Mucosa of rectum (tissue), 2 donors: Measurements from ENCODE around the gene LRRC1.

Experiments used
- H3K27ac ChIP-seq, 2 donors: one replicate each; pipeline ENCODE4 v1.7.0; 2013; ENCODE audit warnings: inconsistent platforms in 2 of 2, low read depth in 2 of 2, low read length in 2 of 2
- H3K27me3 ChIP-seq, 2 donors: one replicate each; pipeline ENCODE4 v1.7.0; 2013; ENCODE audit warnings: low read length in 2 of 2; ENCODE audit not compliant: control insufficient read depth in 2 of 2, insufficient read depth in 2 of 2
- H3K36me3 ChIP-seq, 2 donors: one replicate each; pipeline ENCODE4 v1.7.0; 2013; ENCODE audit warnings: low read length in 2 of 2; ENCODE audit not compliant: control insufficient read depth in 2 of 2, insufficient read depth in 2 of 2
- H3K4me1 ChIP-seq, 2 donors: one replicate each; pipeline ENCODE4 v1.7.0; 2013; ENCODE audit warnings: low read length in 2 of 2, mild to moderate bottlenecking in 1 of 2; ENCODE audit not compliant: control insufficient read depth in 2 of 2, insufficient read depth in 2 of 2
- H3K4me3 ChIP-seq, 2 donors: one replicate each; pipeline ENCODE4 v1.7.0; 2013; ENCODE audit warnings: low read length in 2 of 2
- H3K9ac ChIP-seq, 2 donors: one replicate each; pipeline ENCODE4 v1.7.0; 2013; ENCODE audit warnings: low read length in 2 of 2, low read depth in 1 of 2, mild to moderate bottlenecking in 1 of 2
- H3K9me3 ChIP-seq, 2 donors: one replicate each; pipeline ENCODE4 v1.7.0; 2013; ENCODE audit warnings: low read length in 2 of 2; ENCODE audit not compliant: control insufficient read depth in 2 of 2
- donor health status: healthy.
- donor health status: Normal muscosa, but diverticular disease.

The LRRC1 gene

DNA sequence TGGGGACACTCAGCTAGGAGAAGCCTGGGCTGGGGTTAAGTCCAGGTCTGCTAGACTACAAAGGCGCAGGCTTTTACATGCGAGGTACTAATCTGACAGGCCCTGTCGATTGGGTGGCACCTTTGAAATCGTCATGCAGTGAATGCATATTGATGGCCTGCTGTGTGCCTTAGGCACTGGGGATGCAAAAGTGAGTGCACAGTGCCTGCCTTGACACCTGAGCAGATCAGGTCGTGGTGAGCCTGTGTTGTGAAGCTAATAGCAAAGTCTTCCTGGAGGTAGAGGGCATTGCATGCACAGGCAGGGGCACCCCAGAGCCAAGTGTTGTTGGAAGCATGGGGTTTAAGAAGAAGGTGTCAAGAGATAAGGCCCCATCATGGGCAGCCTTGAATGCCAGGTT, 16.9 kb downstream of the LRRC1 start:
- no peaks in the 10 kb centered on the region for H3K9me3 ChIP-seq
- H3K36me3 ChIP-seq: no peaks in the 10 kb centered on the region
- no peak overlapping the region for H3K9ac ChIP-seq
- H3K4me1 ChIP-seq: peaks cover 28% of the 10 kb centered on the region in 2 donors
- no peak overlapping the region for H3K4me3 ChIP-seq
- peak overlapping the region; percentile 55 to 56 for H3K27ac ChIP-seq
- H3K27me3 ChIP-seq: no peaks in the 10 kb centered on the region

DNA sequence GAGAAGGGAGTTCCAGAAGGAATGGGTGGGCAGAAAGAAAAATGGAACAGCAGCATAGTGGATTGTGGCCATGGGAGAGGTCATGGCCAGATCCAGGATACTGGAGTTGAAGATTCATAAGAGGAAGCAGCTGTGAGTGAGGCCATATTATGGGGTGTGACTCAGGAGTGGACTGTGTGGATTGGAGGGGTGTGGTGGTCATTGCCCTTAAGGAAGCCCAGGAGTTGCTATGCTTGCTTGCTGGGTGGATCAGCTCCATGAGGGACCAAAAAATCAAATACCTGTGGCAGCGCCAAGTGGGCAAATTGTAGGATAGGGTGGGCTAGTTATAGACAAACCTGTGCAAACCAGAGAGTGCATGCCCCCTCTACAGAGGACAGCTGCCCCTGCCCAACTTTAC, 18.3 kb downstream of the LRRC1 start:
- Histone ChIP-seq H3K27ac (peak overlapping the region; percentile 73 to 80), H3K9me3 (no peaks in the 10 kb centered on the region), H3K9ac (no peak overlapping the region), H3K4me1 (peaks cover 28% of the 10 kb centered on the region in 2 donors), H3K4me3 (no peak overlapping the region), H3K27me3 (no peaks in the 10 kb centered on the region), H3K36me3 (no peaks in the 10 kb centered on the region)

DNA sequence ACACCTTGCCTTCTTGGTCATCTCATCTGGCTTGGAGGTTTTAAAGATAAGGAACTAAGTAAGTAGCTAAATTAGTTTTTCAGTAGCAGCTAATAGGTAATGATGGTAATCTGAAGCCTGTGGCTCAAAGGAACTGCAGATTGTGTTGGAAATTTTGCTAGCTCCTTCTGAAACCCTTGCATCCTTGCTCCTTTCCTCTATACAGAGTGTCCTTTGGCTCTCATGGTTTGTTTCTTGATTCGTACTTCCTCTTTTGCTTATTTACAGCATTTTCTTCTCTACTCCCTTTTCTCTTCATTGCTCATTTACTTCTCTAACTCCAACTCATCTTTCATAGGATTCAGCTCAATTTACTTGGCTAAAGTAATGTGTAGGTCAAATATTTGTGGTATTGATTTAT, 19.0 kb downstream of the LRRC1 start:
- no peaks in the 10 kb centered on the region for H3K9me3 ChIP-seq
- H3K27ac ChIP-seq: peak overlapping the region; percentile 73 to 80
- peaks cover 28% of the 10 kb centered on the region in 2 donors for H3K4me1 ChIP-seq
- H3K36me3 ChIP-seq: no peaks in the 10 kb centered on the region
- H3K9ac ChIP-seq: no peak overlapping the region
- H3K4me3 ChIP-seq: no peak overlapping the region
- H3K27me3 ChIP-seq: no peaks in the 10 kb centered on the region

DNA sequence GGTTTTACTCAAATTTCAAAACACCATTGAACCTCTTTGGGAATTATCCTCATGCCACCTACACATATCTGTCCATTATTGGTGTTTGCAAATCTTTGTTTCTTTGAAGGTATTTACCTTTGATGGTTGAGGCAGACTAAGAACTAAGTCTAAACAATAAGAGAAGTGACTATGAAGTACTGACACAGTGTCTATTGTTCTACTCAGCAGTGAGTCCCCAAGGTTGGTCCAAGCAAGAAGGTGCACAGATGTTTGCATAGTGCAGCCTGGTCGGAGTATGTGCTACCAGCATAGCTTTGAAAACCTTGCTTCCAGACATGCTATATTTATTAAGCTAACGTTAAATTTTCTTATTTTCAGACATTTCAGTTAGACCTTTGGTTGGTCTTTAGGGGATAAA, 19.5 kb downstream of the LRRC1 start:
- Histone ChIP-seq H3K4me3 (no peak overlapping the region), H3K36me3 (no peaks in the 10 kb centered on the region), H3K4me1 (peaks cover 28% of the 10 kb centered on the region in 2 donors), H3K27me3 (no peaks in the 10 kb centered on the region), H3K9ac (no peak overlapping the region), H3K27ac (no peak overlapping the region), H3K9me3 (no peaks in the 10 kb centered on the region)

DNA sequence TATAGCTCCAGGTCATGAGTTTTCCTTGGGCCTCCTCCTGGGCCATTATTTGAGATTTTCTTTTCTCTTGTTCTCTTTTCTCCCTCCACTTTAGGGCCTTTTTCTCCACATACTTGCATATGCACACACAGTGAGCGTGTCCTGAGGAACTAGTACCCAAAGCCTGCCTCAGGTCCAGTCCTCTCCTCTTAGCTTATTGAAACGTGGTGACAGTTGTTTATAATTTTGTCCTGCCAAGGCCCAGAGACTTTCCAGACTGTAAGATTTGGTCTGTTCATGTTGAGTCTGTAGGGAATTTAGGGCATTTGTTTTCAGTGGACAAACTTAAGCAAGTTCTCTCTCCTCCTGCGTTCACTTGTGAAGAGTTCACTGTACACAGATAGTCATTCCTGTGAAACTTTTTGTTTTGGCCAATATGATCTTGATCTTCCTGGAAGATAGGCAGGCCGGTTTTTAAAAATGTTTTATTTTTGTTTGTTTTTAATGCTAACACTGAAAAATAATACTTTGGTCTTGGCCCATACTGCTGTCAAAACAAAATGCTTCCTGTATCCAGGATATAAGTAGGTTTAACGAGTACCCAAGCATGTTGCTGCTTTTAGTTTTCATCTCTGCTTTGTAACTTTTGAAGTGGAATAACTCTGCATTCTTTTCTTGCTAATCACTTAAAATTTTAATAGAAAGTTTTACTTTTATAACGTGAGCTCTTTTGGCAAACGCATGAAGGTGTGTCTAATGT, 20.7 kb downstream of the LRRC1 start:
- Histone ChIP-seq H3K9ac (no peak overlapping the region), H3K36me3 (no peaks in the 10 kb centered on the region), H3K4me1 (peaks cover 28% of the 10 kb centered on the region in 2 donors), H3K4me3 (no peak overlapping the region), H3K9me3 (no peaks in the 10 kb centered on the region), H3K27ac (no peak overlapping the region), H3K27me3 (no peaks in the 10 kb centered on the region)

GRCh38 chr6:53818858-53819609, 24.2 kb downstream of the LRRC1 start:
- no peak overlapping the region for H3K4me3 ChIP-seq
- no peaks in the 10 kb centered on the region for H3K27me3 ChIP-seq
- no peak overlapping the region for H3K27ac ChIP-seq
- H3K36me3 ChIP-seq: no peaks in the 10 kb centered on the region
- no peak overlapping the region for H3K9ac ChIP-seq
- peaks cover 3 to 5% of the 10 kb centered on the region in 2 donors for H3K4me1 ChIP-seq
- no peaks in the 10 kb centered on the region for H3K9me3 ChIP-seq

DNA sequence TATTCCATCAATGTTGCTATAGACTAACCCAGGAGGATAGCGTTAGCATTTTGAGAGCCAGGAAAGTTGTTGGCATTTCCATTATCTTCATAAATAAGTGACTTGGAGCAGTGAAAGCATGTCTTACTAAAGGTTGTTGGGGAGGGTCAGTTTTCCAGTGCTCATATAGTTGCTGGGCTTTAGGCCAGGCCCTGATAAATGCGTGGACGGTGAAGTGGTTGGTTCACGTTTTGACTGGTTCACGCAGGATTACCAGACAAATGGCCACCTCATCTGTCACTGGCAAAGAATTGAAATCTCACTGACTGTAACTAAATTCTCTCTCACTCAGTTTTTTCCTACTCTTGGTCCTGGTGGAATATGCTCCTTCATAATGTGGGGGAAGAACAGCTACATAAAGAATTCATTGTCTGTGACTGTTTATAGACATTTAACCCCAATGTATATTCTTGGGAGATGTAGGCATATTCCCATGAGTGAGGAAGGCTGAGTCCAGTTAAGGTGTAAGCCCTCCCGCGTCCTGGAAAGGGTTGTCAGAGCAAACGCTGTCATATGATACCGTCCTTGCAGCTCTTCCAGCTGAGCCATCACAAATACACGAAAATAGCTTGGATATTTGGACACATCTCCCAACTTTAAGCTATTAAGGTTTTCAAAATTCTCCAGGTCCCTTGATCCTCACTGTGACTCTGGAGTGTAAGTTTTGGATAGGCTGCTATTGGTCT, 27.8 kb downstream of the LRRC1 start:
- H3K4me3 ChIP-seq: no peak overlapping the region
- H3K27ac ChIP-seq: no peak overlapping the region
- H3K4me1 ChIP-seq: peaks cover 19 to 34% of the 10 kb centered on the region in 2 donors

DNA sequence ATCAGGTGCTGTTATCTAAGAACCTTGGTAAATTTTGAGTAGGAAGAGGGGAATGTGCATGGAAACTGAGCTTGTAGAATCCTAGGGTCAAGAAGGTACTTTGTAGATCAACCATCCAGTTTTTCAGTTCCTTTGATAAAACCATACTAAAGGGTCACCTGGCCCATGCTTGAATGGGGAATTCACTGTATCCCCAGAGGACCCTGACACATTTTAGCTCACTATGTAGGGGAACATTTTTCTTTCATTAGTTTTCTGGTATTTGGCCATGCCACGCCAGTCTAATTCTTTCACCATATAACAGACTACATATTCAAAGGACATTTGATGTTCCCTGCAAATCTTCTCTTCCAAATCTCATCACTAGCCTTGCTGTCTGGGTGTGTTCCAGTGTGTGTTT, 29.9 kb downstream of the LRRC1 start:
- H3K4me3 ChIP-seq: no peak overlapping the region
- H3K9ac ChIP-seq: no peak overlapping the region
- no peaks in the 10 kb centered on the region for H3K9me3 ChIP-seq
- peak overlapping the region in 1 of 2 donors; percentile 50 for H3K27ac ChIP-seq
- H3K36me3 ChIP-seq: no peaks in the 10 kb centered on the region
- H3K27me3 ChIP-seq: no peaks in the 10 kb centered on the region
- peaks cover 28 to 53% of the 10 kb centered on the region in 2 donors for H3K4me1 ChIP-seq

More for the DNA sequence above, 27.8 kb downstream of the LRRC1 start:
- H3K9me3 ChIP-seq: no peaks in the 10 kb centered on the region
- H3K9ac ChIP-seq: no peak overlapping the region
- no peaks in the 10 kb centered on the region for H3K27me3 ChIP-seq
- H3K36me3 ChIP-seq: no peaks in the 10 kb centered on the region

DNA sequence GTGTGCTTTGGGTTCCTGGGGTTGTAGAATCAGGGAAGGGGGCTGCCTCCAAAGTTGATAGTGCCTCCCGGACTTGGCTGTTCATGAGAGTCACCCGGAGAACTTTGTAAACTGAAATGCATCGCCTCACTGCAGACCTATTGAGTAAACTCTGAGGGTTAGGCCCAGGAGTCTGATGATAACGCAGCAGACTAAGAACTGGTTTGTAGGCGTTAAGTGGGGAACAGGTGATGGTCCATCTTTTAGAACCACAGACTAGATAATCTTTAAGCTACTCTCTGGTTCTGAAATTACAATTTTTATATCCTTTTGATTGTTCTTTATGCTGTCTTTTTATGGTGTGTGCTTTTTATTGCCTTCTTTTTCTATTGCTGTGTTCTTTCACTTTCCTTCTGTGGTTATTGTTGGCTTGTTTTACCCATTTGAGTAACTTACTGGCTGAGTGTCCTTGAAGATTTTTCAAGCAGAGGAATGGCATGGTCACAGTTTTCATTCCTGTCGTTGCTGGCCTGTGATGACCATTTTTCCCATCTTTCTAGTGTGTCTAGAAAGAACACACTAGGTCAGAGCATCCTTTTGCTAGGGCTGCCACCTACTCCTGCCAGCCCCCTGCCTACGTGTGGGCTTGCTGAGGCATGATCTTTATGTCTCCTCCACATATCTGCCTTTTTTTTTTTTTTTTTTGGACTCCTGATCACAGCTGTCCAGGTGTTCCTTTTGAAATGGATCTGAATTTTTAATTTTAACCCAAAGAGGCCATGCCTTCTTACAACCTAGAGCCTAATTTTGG, 30.9 kb downstream of the LRRC1 start:
- Histone ChIP-seq H3K27me3 (no peaks in the 10 kb centered on the region), H3K27ac (peak overlapping the region; percentile 61 to 64), H3K9me3 (no peaks in the 10 kb centered on the region), H3K4me3 (peak overlapping the region; percentile 20 to 55), H3K9ac (no peak overlapping the region), H3K36me3 (no peaks in the 10 kb centered on the region), H3K4me1 (peaks cover 32 to 61% of the 10 kb centered on the region in 2 donors)
